ENCODE measurements around the gene KIFC3.

The KIFC3 gene

GRCh38 chr16:57787519-57787905 lies 14.8 kb downstream of the KIFC3 start:
- Histone ChIP-seq H3K4me3 (ENCODE audit: low read length) (no peak overlapping the region), H3K27me3 (replicated peaks; ENCODE audit: insufficient read depth, low read length) (no peaks in the 10 kb centered on the region), H3K4me2 (ENCODE audit: low read depth, low read length) (no peak overlapping the region), H3K79me2 (ENCODE audit: low read length) (no peaks in the 10 kb centered on the region), H2AFZ (ENCODE audit: low read length) (no peak overlapping the region), H3K4me1 (ENCODE audit: low read length) (peaks cover 23% of the 10 kb centered on the region), H3K9me3 (replicated peaks; ENCODE audit: insufficient read depth, low read length) (no peaks in the 10 kb centered on the region), H3F3A (ENCODE audit: insufficient read depth, low read length) (peaks cover 24% of the 10 kb centered on the region), H3K9me2 (replicated peaks; ENCODE audit: insufficient read depth, low read length) (no peaks in the 10 kb centered on the region), H3K27ac (ENCODE audit: low read length) (no peak overlapping the region), H4K20me1 (ENCODE audit: insufficient read depth, low read length) (no peaks in the 10 kb centered on the region), H3K9ac (ENCODE audit: low read length) (no peak overlapping the region), H3K36me3 (replicated peaks; ENCODE audit: insufficient read depth, low read length) (no peaks in the 10 kb centered on the region)
- no peak for DNase-seq
- TF ChIP-seq EZH2 (optimal IDR thresholded peaks at IDR 0.05; ENCODE audit: low read depth, low read length): no peak
- no peak for TF ChIP-seq EZH2phosphoT487 (IDR thresholded peaks at IDR 0.05; ENCODE audit: low read length)

DNA sequence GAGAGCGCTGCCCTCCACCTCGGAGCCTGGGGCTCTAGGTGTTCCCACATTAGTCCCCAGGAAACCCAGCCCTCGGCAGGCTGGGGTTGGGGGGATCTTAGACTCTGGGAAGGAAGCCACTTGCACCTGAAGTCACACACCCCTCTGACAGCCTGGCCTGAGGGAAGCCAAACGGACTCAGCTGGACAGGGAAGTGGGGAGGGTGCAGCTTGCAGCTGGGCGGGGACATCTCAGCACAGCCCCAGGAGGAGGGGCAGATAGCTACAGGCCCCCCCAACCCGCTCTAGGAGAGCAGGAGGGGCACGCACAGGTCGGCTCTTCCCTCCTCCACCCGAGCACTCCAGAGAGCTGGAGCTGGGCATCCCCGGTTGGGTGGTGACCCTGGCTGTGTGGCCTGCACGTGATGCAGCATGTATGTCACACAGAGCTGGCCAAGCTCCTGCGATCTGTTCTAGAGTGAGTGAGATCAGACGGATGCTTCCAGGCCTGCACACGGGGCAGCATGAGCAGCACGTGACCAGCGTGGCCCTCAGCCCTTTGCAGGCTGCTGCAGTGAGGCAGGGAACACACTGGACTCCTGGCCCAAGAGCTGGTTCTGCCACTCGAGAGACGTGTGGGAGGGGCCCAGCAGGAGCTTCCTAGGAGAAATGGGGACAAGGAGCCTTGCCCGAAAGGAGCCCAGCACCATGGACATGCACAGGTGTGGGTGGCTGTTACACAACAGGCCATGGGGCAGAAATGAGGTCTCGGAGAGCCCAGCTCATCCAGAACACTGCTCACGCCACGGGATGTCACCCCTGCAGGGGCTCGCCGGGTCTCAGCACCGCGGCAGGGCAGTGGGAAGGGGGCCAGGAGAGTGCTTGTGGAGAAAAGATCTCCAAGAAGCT lies 15.4 kb downstream of the KIFC3 start:
- H3K36me3 ChIP-seq (replicated peaks; ENCODE audit: insufficient read depth, low read length): no peaks in the 10 kb centered on the region
- no peaks in the 10 kb centered on the region for H3K9me2 ChIP-seq (replicated peaks; ENCODE audit: insufficient read depth, low read length)
- H3K27me3 ChIP-seq (replicated peaks; ENCODE audit: insufficient read depth, low read length): no peaks in the 10 kb centered on the region
- no peaks in the 10 kb centered on the region for H4K20me1 ChIP-seq (ENCODE audit: insufficient read depth, low read length)
- no peak for DNase-seq
- no peak overlapping the region for H3K9ac ChIP-seq (ENCODE audit: low read length)
- no peak overlapping the region for H2AFZ ChIP-seq (ENCODE audit: low read length)
- peaks cover 16% of the 10 kb centered on the region for H3K4me1 ChIP-seq (ENCODE audit: low read length)
- no peak overlapping the region for H3K4me2 ChIP-seq (ENCODE audit: low read depth, low read length)
- H3F3A ChIP-seq (ENCODE audit: insufficient read depth, low read length): peaks cover 17% of the 10 kb centered on the region
- H3K9me3 ChIP-seq (replicated peaks; ENCODE audit: insufficient read depth, low read length): no peaks in the 10 kb centered on the region
- H3K4me3 ChIP-seq (ENCODE audit: low read length): no peak overlapping the region
- no peak overlapping the region for H3K27ac ChIP-seq (ENCODE audit: low read length)
- H3K79me2 ChIP-seq (ENCODE audit: low read length): no peaks in the 10 kb centered on the region
- TF ChIP-seq EZH2phosphoT487 (IDR thresholded peaks at IDR 0.05; ENCODE audit: low read length) (no peak), EZH2 (optimal IDR thresholded peaks at IDR 0.05; ENCODE audit: low read depth, low read length) (no peak), CTCF (IDR thresholded peaks at IDR 0.05; ENCODE audit: low read length) (no peak)

GRCh38 chr16:57785924-57786323 lies 16.4 kb downstream of the KIFC3 start:
- H4K20me1 ChIP-seq (ENCODE audit: insufficient read depth, low read length): no peaks in the 10 kb centered on the region
- H3K4me1 ChIP-seq (ENCODE audit: low read length): peaks cover 7% of the 10 kb centered on the region
- no peaks in the 10 kb centered on the region for H3K9me2 ChIP-seq (replicated peaks; ENCODE audit: insufficient read depth, low read length)
- no peak overlapping the region for H2AFZ ChIP-seq (ENCODE audit: low read length)
- no peak overlapping the region for H3K4me2 ChIP-seq (ENCODE audit: low read depth, low read length)
- H3K9ac ChIP-seq (ENCODE audit: low read length): no peak overlapping the region
- no peak overlapping the region for H3K4me3 ChIP-seq (ENCODE audit: low read length)
- H3K9me3 ChIP-seq (replicated peaks; ENCODE audit: insufficient read depth, low read length): no peaks in the 10 kb centered on the region
- no peak overlapping the region for H3K27ac ChIP-seq (ENCODE audit: low read length)
- TF ChIP-seq EZH2phosphoT487 (IDR thresholded peaks at IDR 0.05; ENCODE audit: low read length): no peak
- no peaks in the 10 kb centered on the region for H3K36me3 ChIP-seq (replicated peaks; ENCODE audit: insufficient read depth, low read length)
- H3F3A ChIP-seq (ENCODE audit: insufficient read depth, low read length): peaks cover 8% of the 10 kb centered on the region; the same call in 1 of the 2 replicates
- no peak for DNase-seq
- no peaks in the 10 kb centered on the region for H3K79me2 ChIP-seq (ENCODE audit: low read length)
- H3K27me3 ChIP-seq (replicated peaks; ENCODE audit: insufficient read depth, low read length): no peaks in the 10 kb centered on the region

DNA sequence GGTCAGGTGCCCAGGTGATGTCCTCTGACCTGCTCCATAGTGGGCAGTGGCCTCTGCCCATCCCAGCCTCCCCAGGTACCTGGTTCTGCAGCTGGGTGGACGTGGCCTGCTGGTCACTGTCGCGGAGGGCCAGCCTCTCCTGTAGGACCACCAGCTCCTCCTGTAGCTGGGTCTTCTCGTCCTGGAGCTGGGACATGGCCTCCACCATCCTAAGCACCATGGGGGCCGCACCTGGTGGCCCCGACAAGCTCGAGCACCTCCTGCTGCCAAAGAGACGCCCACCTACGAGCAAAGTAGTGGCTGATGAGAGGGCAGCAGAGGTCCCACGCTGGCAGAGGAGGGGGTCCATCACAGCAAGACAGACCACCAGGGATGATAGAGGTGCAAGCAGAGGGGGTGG lies 16.9 kb downstream of the KIFC3 start:
- no peaks in the 10 kb centered on the region for H3K36me3 ChIP-seq (replicated peaks; ENCODE audit: insufficient read depth, low read length)
- no peak overlapping the region for H3K27ac ChIP-seq (ENCODE audit: low read length)
- no peak overlapping the region for H3K4me2 ChIP-seq (ENCODE audit: low read depth, low read length)
- no peaks in the 10 kb centered on the region for H3K9me3 ChIP-seq (replicated peaks; ENCODE audit: insufficient read depth, low read length)
- H3K9me2 ChIP-seq (replicated peaks; ENCODE audit: insufficient read depth, low read length): no peaks in the 10 kb centered on the region
- TF ChIP-seq CTCF (IDR thresholded peaks at IDR 0.05; ENCODE audit: low read length) (no peak), EZH2phosphoT487 (IDR thresholded peaks at IDR 0.05; ENCODE audit: low read length) (no peak), EZH2 (optimal IDR thresholded peaks at IDR 0.05; ENCODE audit: low read depth, low read length) (no peak)
- H3K9ac ChIP-seq (ENCODE audit: low read length): no peak overlapping the region
- DNase-seq: no peak
- no peaks in the 10 kb centered on the region for H4K20me1 ChIP-seq (ENCODE audit: insufficient read depth, low read length)
- no peak overlapping the region for H2AFZ ChIP-seq (ENCODE audit: low read length)
- no peaks in the 10 kb centered on the region for H3K79me2 ChIP-seq (ENCODE audit: low read length)
- H3F3A ChIP-seq (ENCODE audit: insufficient read depth, low read length): peaks cover 2% of the 10 kb centered on the region; the same call in 1 of the 2 replicates
- H3K4me3 ChIP-seq (ENCODE audit: low read length): no peak overlapping the region
- no peaks in the 10 kb centered on the region for H3K27me3 ChIP-seq (replicated peaks; ENCODE audit: insufficient read depth, low read length)
- peaks cover 1% of the 10 kb centered on the region for H3K4me1 ChIP-seq (ENCODE audit: low read length)
